Breast epithelium (tissue), 3 donors: Measurements from ENCODE around the gene TBC1D3K.
"Not testable (repeated sequence)": the region's sequence is repeated elsewhere in the genome, so short reads cannot be mapped to it uniquely, and the experiment has no call there.

Experiments
- POLR2A ChIP-seq: fragments of 450-650 bp; IDR thresholded peaks from one replicate; pipeline ENCODE4 v1.6.1; 2016; ENCODE audit warnings: antibody characterized with exemption, mild to moderate bottlenecking, moderate library complexity
- TF ChIP-seq, protein P1 (sequence below), 3 donors: fragments of 450-650 bp; IDR thresholded peaks; one replicate each; pipeline ENCODE4 v1.5.1; 2016 to 2017; ENCODE audit warnings: antibody characterized with exemption in 3 of 3, mild to moderate bottlenecking in 3 of 3, moderate library complexity in 3 of 3

DNA sequence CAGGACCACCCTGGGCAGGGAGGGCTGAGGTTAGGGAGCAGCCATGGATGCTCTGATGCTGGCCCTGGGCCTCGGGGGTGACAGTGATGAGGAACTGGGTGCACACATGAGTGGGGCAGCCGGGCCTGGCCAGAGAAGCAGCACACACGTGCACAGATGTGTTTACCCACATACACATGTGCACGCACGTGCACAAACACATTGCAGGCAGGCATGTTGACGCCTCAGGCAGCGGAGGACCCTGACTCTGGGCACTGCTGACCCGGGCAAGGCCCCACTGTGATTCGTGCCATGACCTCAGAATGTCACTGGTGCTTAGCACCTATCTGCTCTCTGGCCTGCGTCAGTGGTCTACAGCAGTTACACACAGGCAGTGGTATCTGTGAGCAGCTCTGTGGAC, at the start of gene TBC1D3K:
- TF ChIP-seq, protein P1, sequence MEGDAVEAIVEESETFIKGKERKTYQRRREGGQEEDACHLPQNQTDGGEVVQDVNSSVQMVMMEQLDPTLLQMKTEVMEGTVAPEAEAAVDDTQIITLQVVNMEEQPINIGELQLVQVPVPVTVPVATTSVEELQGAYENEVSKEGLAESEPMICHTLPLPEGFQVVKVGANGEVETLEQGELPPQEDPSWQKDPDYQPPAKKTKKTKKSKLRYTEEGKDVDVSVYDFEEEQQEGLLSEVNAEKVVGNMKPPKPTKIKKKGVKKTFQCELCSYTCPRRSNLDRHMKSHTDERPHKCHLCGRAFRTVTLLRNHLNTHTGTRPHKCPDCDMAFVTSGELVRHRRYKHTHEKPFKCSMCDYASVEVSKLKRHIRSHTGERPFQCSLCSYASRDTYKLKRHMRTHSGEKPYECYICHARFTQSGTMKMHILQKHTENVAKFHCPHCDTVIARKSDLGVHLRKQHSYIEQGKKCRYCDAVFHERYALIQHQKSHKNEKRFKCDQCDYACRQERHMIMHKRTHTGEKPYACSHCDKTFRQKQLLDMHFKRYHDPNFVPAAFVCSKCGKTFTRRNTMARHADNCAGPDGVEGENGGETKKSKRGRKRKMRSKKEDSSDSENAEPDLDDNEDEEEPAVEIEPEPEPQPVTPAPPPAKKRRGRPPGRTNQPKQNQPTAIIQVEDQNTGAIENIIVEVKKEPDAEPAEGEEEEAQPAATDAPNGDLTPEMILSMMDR (IDR thresholded peaks at IDR 0.05), result not testable (repeated sequence)
- not testable (repeated sequence) for TF ChIP-seq POLR2A
